GM19025 (cell line): ENCODE data around the gene CCDC136.

Experiments used
- ATAC-seq: cut with Tn5 transposase; IDR thresholded peaks from one replicate; pipeline ENCODE4 v1.9.1; 2021; ENCODE audit warnings: mild to moderate bottlenecking, low read depth, moderate library complexity; ENCODE audit not compliant: unreplicated experiment

The CCDC136 gene

GRCh38 chr7:128841921-128842673 is 50.3 kb downstream of the CCDC136 start:
- ATAC-seq = no peak

GRCh38 chr7:128842674-128843641 is 51.2 kb downstream of the CCDC136 start:
- ATAC-seq = no peak

- ATAC-seq = no peak
Measured at GRCh38 chr7:128843938-128844621, 52.3 kb downstream of the CCDC136 start.

GRCh38 chr7:128844777-128845311 is 53.1 kb downstream of the CCDC136 start:
- ATAC-seq = no peak

GRCh38 chr7:128845475-128845874 is 53.7 kb downstream of the CCDC136 start:
- no peak for ATAC-seq

GRCh38 chr7:128845987-128846386 is 54.2 kb downstream of the CCDC136 start:
- no peak for ATAC-seq

- no peak for ATAC-seq
Measured at GRCh38 chr7:128846781-128847444, 55.1 kb downstream of the CCDC136 start.

- ATAC-seq = no peak
Measured at GRCh38 chr7:128847721-128848211, 56.0 kb downstream of the CCDC136 start.

- ATAC-seq = no peak
Measured at GRCh38 chr7:128848289-128849155, 56.8 kb downstream of the CCDC136 start.

GRCh38 chr7:128849156-128849515 is 57.4 kb downstream of the CCDC136 start:
- no peak for ATAC-seq

GRCh38 chr7:128849804-128850490 is 58.2 kb downstream of the CCDC136 start:
- ATAC-seq = no peak

- ATAC-seq = no peak
Measured at GRCh38 chr7:128852537-128853254, 60.9 kb downstream of the CCDC136 start.

- ATAC-seq = no peak
Measured at GRCh38 chr7:128853799-128854198, 62.0 kb downstream of the CCDC136 start.

GRCh38 chr7:128854396-128854795 is 62.6 kb downstream of the CCDC136 start:
- no peak for ATAC-seq

- no peak for ATAC-seq
Measured at GRCh38 chr7:128855559-128855958, 63.8 kb downstream of the CCDC136 start.

- no peak for ATAC-seq
Measured at GRCh38 chr7:128856001-128856718, 64.4 kb downstream of the CCDC136 start.
